HG03064 (cell line): ENCODE results near the gene TRIM72.
"Not testable (repeated sequence)": the region's sequence is repeated elsewhere in the genome, so short reads cannot be mapped to it uniquely, and the experiment has no call there.

ENCODE experiments used
- ATAC-seq: cut with Tn5 transposase; IDR thresholded peaks from one replicate; pipeline ENCODE4 v1.9.1; 2021; ENCODE audit warnings: low read depth; ENCODE audit not compliant: unreplicated experiment

Gene TRIM72

DNA sequence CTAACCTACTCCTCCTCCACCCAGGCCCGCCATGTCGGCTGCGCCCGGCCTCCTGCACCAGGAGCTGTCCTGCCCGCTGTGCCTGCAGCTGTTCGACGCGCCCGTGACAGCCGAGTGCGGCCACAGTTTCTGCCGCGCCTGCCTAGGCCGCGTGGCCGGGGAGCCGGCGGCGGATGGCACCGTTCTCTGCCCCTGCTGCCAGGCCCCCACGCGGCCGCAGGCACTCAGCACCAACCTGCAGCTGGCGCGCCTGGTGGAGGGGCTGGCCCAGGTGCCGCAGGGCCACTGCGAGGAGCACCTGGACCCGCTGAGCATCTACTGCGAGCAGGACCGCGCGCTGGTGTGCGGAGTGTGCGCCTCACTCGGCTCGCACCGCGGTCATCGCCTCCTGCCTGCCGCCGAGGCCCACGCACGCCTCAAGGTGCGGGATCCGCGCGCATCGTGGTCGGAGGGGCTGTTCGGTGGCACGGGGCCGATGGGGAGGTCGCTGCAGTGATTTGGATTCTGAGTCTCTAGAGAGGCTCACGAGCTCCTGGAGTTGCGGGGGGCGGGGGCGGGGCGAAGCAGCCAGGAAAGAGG is 878 bp downstream of the TRIM72 start:
- no peak for ATAC-seq

DNA sequence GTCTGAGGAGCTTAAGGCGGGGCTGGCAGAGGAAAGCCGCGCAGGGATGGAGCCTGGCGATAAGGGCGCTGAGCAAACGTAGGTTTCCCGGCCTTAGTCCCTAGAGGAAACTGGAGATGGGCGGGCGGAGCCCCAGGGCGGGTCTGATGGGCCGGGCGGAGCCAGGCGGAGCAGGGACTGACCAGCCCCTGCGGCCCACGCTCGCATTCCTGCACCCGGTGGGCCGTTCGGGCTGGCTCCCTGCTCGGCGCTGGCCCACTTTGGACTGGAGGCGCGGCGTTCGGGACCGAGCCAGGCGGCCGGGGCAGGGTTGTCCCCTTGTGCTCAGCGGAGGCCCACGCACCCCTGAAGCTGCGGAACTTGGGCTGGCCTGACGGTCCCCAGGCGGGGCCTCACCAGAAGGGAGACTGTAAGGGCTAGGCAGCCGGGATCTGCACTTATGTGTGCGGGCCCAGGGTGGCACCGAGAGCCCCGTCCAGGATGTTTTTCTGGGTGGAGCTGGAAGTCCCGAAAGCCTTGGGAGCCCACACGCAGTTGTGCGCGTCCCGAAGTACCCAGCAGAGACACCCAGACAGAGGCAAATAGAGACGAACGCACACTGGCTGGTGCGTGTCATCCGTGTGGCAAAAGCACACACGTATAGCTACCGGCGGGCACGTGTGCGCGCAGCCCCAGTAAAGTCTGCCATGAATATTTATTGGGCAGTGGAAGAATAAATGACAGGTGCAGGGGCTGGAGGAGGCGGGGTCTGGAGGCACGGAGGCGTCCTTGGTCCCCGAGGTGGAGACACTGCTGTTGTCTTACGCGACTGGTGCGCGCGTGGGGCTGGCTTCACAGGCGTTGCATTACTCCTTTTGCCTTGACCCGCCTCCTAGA is 1.6 kb downstream of the TRIM72 start:
- ATAC-seq = no peak

DNA sequence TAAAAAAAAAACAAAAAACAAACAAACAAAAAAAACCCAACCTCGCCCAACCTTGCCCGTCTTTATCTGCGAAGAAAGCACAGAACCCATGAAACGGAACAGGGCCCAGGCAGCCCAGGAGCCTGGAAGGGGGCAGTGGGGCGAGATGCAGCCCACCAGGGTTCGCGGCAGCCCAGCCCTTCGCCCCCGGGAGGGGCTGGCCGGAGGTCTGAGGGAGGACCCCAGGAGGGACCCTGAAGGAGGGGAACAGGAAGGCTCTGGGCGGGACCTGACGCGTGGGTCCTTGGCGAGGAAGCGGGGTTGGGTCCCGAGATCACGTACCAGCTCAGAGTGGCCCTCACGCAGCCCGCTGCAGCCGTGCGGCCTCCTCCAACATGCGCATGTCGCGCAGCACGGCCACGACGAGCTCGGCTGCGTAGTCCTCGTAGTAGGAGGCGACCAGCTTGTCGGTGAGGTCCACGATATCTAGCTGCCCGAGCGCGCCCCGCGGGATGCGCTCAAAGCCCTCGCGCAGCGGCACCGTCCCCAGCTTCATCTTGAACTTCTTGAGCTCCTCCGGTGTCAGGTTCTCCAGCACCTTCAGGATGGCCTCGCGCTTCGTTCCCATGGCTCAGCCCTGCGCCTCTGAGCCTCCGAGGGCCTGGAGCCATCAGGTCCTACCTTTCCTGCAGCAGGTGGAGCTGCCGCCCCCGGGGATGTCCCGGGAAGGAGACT is 2.7 kb downstream of the TRIM72 start, which contains the start of gene PYDC1:
TSS of gene PYDC1 (minus strand) at position 714 of the 714 bp plus-strand sequence. CDS start at position 607, 107 bp downstream.
- no peak for ATAC-seq

DNA sequence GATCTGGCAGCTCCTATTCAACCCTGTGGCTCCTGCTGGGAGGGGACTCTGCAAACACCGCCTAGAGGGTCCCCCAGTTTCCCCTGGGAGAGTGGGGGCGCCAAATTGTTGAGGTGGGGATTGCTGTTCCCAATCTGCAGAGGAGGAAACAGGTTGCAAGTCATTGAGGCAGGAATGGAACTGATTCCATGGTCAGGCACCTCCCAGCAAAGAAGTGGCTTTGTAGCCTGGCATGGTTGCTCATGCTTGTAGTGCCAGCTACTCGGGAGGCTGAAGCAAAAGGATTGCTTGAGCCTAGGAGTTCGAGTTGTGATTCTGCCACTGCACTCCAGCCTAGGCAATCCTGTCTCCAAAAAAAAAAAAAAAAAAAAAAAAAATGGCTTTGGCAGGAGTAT is 3.2 kb downstream of the TRIM72 start:
- no peak for ATAC-seq

DNA sequence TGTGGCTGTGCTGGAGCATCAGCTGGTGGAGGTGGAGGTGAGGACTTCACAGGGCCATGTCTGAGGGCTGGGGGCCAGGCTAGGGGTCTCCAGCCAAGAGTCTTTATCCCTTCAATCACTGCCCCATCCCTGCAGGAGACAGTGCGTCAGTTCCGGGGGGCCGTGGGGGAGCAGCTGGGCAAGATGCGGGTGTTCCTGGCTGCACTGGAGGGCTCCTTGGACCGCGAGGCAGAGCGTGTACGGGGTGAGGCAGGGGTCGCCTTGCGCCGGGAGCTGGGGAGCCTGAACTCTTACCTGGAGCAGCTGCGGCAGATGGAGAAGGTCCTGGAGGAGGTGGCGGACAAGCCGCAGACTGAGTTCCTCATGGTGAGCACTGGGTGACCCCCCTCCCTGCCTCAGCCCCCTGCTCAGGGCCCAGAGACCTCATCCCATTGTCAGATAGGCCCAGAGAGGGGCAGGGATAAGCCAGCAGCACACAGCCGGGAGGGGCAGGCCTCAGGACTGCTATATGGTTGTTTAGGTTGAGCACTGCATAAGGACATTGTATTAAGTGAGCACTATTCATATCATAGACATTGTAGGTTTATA is 5.3 kb downstream of the TRIM72 start:
- no peak for ATAC-seq

DNA sequence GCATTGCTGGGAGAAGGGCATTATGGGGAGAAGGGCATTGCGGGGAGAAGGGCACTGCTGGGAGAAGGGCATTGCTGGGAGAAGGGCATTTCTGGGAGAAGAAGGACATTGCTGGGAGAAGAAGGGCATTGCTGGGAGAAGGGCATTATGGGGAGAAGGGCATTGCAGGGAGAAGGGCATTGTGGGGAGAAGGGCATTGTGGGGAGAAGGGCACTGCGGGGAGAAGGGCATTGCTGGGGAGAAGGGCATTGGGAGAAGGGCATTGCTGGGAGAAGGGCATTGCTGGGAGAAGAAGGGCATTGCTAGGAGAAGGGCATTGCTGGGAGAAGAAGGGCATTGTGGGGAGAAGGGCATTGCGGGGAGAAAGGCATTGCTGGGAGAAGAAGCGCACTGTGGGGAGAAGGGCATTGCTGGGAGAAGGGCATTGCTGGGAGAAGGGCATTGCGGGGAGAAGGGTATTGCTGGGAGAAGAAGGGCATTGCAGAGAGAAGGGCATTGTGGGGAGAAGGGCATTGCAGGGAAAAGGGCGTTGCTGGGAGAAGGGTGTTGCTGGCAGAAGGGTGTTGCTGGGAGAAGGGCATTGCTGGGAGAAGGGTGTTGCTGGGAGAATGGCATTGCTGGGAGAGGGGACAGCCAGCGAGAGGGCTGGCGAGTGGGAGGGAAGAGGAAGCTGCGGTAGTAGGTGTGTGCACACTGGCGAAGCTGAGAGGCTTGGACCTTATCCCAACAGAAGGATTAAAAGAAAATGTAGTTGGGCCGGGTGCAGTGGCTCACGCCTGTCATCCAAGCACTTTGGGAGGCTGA is 7.6 kb downstream of the TRIM72 start:
- ATAC-seq = no peak

DNA sequence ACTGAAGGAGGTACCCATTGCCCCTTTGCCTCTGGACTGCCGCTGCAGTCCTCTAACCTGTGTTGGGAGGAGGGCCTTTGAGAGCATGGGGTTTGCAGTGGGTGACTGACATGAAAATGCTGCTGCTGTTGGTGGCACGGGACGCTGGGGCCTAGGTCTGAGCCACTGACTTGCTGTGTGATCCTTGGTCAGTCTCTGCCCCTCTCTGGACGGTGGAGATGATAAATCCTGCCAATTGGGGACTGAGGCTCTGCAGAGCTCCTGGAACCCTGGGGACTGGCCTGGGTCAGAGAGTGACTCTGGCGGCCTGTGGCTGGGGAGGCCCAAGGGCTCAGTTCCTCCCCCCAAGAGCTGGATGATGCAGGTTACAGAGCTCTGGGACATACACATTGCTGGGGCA is 9.1 kb downstream of the TRIM72 start:
- no peak for ATAC-seq

DNA sequence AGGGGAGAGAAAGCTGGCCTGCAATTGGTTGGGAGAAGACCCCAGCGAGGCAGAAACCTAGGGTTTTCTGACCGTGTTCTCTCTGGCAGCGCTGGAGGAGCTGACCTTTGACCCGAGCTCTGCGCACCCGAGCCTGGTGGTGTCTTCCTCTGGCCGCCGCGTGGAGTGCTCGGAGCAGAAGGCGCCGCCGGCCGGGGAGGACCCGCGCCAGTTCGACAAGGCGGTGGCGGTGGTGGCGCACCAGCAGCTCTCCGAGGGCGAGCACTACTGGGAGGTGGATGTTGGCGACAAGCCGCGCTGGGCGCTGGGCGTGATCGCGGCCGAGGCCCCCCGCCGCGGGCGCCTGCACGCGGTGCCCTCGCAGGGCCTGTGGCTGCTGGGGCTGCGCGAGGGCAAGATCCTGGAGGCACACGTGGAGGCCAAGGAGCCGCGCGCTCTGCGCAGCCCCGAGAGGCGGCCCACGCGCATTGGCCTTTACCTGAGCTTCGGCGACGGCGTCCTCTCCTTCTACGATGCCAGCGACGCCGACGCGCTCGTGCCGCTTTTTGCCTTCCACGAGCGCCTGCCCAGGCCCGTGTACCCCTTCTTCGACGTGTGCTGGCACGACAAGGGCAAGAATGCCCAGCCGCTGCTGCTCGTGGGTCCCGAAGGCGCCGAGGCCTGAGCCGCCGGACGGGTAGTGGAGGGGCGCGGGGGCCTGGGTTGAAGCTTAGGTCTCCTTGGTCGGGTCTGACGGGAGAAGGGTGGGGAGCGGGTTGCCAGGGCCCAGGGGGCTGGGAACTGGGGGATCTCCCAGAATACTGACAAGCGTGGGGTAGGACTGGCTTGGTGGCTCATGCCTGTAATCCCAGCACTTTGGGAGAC is 10.4 kb downstream of the TRIM72 start:
- ATAC-seq = no peak

DNA sequence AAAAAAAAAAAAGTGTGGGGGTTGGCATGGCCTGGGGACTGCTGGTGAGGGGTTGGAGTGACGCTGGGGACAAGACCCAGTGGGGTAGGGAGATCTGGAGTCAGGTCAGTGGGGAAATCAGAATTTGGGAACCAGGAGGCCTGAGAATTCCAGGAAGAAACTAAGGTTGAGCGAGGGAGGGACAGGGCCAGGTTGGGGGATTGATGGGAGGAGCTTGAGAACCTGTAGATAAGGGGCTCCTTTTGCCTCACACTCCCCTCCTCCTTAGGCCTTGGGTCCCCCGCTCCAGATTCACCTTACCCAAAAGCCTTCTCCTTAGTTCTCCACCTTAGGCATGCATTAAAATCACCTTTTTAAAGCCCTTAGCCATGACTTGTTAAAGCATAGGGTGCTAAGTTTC is 11.3 kb downstream of the TRIM72 start:
- no peak for ATAC-seq

DNA sequence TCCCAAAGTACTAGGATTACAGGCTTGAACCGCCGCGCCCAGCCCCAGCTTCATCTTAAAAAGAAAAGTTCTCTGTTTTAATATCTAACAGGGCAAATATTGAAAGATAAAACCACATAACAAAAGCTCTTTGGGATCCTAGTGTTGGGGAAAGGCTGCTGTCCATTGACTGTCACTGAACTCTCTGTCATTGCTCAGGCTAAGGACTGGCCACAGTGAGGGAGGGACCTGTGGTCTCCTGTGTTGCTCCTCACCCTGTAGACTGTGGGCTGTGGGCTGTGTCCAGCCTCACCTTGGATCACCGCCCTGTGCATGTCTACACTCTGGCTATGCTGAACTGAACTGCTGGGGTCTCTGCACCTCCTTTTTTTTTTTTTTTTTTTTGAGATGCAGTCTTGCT is 14.3 kb downstream of the TRIM72 start:
- no peak for ATAC-seq

DNA sequence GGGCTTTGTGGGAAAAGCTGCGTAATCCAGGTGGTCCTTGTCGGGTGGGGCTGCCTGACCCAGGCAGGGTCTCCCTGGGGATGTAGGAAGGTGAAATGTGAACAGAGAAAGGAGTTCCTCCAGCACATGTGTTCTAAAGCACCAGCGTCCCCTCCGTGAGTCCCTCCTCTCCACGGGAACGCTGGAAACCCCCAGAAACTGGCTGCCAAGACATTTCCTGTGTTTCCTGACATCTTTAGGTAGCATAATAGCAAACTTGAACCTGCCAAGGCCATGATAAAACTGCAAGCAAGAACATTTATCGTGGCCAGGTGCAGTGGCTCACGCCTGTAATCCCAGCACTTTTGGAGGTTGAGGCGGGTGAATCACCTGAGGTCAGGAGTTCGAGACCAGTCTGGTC is 15.6 kb downstream of the TRIM72 start:
- ATAC-seq = no peak

DNA sequence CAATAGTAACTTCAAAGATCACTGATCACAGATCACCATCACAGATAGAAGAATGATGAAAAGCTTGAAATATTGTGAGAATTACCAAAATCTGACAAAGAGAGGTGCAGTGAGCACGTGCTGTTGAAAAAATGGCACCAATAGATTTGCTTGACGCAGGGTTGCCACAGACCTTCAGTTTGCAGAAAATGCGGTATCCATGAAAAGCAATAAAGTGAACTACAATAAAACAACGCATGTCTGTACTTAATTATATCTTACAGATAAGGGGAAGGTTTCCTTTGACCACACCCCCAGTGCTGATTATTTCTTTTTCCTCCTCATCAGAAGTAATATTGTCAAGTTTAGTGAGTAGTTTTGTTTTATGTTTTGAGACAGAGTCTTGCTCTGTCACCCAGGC is 24.1 kb downstream of the TRIM72 start:
- ATAC-seq = no peak

DNA sequence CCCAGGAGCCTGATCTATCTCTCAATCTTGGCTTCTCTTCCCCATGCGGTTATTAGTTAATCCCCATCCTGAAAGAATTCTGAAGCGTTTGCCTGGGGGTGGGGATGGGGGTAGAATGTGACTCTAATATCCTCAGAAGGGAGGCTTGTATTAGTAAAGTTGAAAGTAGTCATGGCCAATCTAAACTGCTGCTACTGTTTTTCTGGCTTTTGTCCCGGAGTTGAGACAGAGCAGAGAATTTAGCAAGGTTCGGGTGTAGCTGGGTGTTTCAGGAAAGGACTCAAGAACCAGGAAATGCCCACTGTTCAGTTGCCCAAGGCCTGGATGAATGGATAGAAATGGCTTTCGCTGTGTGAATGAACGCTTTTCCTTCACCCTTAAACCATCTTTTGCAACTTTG is 28.3 kb downstream of the TRIM72 start:
- no peak for ATAC-seq

DNA sequence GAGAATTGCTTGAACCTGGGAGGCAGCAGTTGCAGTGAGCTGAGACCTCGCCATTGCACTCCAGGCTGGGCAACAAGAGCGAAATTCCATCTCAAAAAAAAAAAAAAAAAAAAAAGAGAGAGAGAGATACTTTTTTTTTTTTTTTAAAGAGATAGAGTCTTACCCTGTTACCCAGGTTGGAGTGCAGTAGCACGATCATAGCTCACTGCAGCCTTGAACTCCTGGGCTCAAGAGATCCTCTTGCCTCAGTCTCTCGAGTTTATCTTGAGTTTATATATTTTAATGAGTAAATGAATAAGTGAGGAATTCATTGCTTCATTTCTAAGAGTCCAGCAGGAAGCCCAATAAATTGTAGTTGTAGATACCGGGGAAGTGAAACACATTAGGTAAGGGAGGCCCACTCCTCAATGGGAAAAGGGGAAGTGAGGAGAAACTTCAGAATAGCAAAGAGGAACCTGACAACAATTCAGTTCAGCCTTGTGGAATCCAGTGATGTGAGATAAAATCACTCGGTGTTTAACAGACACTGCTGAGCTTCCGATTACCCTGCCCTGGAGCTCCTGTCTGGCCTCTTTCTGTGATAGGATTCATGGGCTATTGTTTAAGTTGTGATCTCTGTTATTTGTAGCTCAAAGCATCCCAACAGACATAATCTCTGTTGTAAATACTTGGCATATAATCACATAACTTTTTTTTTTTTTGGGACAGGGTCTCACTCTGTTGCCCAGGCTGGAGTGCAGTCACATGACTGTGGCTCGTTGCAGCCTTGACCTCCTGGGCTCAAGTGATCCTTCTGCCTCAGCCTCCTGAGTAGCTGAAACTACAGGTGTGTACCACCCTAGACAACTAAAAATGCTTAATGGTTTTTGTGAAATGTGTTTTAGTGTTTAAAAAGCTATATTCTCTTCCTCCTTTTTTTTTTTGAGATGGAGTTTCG is 30.1 kb downstream of the TRIM72 start:
- no peak for ATAC-seq

DNA sequence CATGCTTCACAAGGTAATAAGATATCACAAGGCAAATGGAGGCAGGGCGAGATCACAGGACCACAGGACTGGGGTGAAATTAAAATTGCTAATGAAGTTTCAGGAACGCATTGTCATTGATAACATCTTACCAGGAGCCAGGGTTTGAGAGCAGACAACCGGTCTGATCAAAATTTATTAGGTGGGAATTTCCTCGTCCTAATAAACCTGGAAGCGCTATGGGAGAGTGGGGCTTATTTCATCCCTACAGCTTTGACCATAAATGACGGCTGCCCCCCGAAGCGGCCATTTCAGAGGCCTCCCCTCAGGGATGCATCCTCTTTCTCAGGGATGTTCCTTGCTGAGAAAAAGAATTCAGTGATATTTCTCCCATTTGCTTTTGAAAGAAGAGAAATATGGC is 31.7 kb downstream of the TRIM72 start:
- ATAC-seq = not testable (repeated sequence)

DNA sequence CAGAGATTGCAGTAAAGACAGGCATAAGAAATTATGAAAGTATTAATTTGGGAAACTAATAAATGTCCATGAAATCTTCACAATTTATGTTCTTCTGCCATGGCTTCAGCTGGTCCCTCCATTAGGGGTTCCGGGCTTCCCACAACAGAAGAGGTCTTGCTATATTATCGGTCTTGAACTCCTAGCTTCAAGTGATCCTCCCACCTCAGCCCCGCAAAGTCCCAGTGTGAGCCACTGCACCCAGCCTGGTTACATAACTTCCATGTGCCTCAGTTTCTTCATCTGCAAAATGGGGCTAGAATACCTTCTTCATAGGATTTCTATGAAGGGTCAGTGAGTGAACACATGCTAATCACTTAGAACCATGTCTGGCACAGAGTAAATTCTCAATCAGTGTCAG is 32.4 kb downstream of the TRIM72 start:
- no peak for ATAC-seq

DNA sequence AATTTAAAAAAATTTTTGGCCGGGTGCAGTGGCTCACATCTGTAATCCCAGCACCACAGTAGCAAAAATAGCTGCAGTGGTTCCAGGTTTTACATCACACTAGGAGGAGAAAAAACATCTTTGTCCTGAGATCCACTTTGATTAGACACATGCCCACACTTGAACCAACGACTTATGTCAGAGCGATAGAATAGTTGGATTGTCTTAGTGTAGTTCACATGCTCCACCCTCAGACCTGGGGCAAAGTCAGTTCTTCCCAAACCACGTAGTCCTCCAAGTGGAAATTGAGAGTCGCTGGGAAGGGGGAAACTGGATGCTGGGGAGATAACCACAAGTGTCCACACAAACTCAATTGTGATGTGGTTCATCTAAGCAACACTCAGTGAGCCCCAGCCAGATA is 34.4 kb downstream of the TRIM72 start:
- no peak for ATAC-seq

DNA sequence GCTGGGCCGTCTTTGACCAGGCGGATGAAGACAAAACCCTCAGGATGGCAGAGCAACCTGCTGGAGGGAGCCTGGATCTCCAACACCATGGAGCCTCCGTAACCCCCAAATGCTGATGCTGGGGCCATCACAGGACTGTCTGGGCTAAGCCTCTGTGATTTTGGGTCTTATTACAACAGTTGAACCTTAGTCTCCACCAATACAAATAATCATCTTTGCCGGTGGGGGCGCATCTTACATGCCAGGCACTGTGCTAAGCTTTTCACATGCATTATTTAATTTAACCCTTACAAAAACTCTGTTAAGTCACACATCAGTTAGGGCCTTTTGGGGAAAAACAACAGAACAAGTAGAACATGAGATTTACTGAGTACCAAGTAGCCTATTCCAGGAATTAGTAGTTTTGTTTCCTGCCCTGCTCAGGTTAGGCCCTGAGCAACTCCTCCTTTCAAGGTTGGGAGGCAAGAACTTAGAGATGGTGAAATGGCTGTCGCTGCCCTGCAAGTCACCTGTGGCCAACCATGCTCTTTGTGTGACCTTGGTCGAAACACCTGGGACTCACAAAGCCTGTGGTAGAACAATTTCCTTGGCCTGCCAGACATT is 37.0 kb downstream of the TRIM72 start:
- no peak for ATAC-seq
